Measurements from ENCODE around the gene HOXC10. TPM values are rescaled to one million over a fixed set of nuclear protein-coding genes. Genes with fewer than 3 reads are reported as not detected.

Gene HOXC10
- total RNA-seq, 1 experiment from 2014 or later = not detected

DNA sequence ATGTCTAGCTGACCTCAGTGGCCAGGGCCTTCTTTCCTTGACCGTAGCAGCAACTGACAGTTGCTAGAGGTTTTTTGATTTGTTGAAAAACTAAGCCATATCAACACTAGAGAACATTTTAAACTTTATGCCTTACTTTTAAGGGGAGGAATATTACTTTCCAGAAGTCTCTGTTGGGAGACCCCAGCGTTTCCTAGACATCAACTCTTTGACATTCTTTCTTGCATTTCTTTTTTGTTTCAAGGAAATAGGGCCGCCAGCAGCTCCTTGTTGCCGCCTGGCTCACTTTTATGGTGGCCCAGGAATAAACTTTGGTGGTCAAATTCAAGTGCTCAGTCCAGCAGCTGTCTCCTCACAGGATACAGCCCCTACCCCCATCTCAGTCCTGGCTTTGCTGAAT lies 14.5 kb upstream of the HOXC10 start:
- Mint-ChIP-seq H3K36me3 (no peaks in the 10 kb centered on the region), H3K4me1 (peaks cover 21% of the 10 kb centered on the region), H3K9me3 (no peaks in the 10 kb centered on the region), H3K27me3 (ENCODE audit: low read depth) (peaks cover 100% of the 10 kb centered on the region), H3K4me3 (no peak overlapping the region), H3K27ac (no peak overlapping the region)
- DNase-seq (ENCODE audit: low spot score) = no peak
- ChIA-PET POLR2A (no interaction called here), CTCF (interaction anchor here (1.1 to 2.3 kb wide), 3 partner anchors 47 to 155 kb away, joined by 4 to 5 read pairs (median 4); partner anchors contain the start of gene HOXC5)
- ATAC-seq = no peak
- TF ChIP-seq, protein P1, sequence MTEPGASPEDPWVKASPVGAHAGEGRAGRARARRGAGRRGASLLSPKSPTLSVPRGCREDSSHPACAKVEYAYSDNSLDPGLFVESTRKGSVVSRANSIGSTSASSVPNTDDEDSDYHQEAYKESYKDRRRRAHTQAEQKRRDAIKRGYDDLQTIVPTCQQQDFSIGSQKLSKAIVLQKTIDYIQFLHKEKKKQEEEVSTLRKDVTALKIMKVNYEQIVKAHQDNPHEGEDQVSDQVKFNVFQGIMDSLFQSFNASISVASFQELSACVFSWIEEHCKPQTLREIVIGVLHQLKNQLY (CRISPR knock-in tag; IDR thresholded peaks at IDR 0.05) = no peak
- no peak for TF ChIP-seq CREB1 (CRISPR knock-in tag; IDR thresholded peaks at IDR 0.05)
- no peak for TF ChIP-seq JUN (CRISPR knock-in tag; IDR thresholded peaks at IDR 0.05)
- no peak for TF ChIP-seq ZBTB21 (CRISPR knock-in tag; IDR thresholded peaks at IDR 0.05; ENCODE audit: borderline replicate concordance)
- TF ChIP-seq, protein P2, sequence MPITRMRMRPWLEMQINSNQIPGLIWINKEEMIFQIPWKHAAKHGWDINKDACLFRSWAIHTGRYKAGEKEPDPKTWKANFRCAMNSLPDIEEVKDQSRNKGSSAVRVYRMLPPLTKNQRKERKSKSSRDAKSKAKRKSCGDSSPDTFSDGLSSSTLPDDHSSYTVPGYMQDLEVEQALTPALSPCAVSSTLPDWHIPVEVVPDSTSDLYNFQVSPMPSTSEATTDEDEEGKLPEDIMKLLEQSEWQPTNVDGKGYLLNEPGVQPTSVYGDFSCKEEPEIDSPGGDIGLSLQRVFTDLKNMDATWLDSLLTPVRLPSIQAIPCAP (CRISPR knock-in tag; IDR thresholded peaks at IDR 0.05) = no peak
- TF ChIP-seq, protein P3, sequence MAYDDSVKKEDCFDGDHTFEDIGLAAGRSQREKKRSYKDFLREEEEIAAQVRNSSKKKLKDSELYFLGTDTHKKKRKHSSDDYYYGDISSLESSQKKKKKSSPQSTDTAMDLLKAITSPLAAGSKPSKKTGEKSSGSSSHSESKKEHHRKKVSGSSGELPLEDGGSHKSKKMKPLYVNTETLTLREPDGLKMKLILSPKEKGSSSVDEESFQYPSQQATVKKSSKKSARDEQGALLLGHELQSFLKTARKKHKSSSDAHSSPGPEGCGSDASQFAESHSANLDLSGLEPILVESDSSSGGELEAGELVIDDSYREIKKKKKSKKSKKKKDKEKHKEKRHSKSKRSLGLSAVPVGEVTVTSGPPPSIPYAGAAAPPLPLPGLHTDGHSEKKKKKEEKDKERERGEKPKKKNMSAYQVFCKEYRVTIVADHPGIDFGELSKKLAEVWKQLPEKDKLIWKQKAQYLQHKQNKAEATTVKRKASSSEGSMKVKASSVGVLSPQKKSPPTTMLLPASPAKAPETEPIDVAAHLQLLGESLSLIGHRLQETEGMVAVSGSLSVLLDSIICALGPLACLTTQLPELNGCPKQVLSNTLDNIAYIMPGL (CRISPR knock-in tag; IDR thresholded peaks at IDR 0.05) = no peak
- no peak for TF ChIP-seq ATF1 (CRISPR knock-in tag; IDR thresholded peaks at IDR 0.05)
- no peak for TF ChIP-seq ZNF232 (CRISPR knock-in tag; IDR thresholded peaks at IDR 0.05)
- TF ChIP-seq EMX1 (CRISPR knock-in tag; IDR thresholded peaks at IDR 0.05) = no peak
- TF ChIP-seq, protein P4, sequence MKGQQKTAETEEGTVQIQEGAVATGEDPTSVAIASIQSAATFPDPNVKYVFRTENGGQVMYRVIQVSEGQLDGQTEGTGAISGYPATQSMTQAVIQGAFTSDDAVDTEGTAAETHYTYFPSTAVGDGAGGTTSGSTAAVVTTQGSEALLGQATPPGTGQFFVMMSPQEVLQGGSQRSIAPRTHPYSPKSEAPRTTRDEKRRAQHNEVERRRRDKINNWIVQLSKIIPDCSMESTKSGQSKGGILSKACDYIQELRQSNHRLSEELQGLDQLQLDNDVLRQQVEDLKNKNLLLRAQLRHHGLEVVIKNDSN (CRISPR knock-in tag; IDR thresholded peaks at IDR 0.05) = no peak
- no peak for TF ChIP-seq CBFB (CRISPR knock-in tag; IDR thresholded peaks at IDR 0.05; ENCODE audit: low read depth)
- no peak for TF ChIP-seq TEAD4 (CRISPR knock-in tag; IDR thresholded peaks at IDR 0.05)
- no peak for TF ChIP-seq TP53 (CRISPR knock-in tag; IDR thresholded peaks at IDR 0.05)
- no peak for TF ChIP-seq NR1H2 (CRISPR knock-in tag; IDR thresholded peaks at IDR 0.05)

DNA sequence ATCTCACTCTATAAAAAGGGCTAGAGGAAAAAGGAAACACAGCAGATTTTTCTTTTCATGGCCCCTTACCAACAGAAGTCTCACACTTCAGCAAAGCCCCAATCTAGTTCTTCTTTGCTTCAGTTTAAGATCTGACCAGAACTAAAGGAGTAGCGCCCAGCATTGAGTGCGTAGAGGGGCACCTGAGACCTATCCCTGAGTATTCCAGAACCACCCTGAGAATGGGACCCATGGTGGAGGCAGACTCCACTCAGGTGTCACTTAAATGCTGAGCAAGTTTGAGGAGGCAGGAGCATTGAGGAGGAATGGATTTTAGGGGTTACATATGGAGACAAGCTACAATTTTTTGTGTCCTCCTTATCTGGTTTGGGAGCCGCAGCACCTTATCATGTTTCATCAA lies 13.8 kb upstream of the HOXC10 start:
- Mint-ChIP-seq H3K4me1 (peaks cover 23% of the 10 kb centered on the region), H3K27me3 (ENCODE audit: low read depth) (peaks cover 100% of the 10 kb centered on the region), H3K9me3 (no peaks in the 10 kb centered on the region), H3K27ac (no peak overlapping the region), H3K4me3 (no peak overlapping the region), H3K36me3 (no peaks in the 10 kb centered on the region)
- ATAC-seq = no peak
- ChIA-PET POLR2A (no interaction called here), CTCF (no interaction called here)
- no peak for TF ChIP-seq FOXP1 (CRISPR knock-in tag; IDR thresholded peaks at IDR 0.05; ENCODE audit: borderline replicate concordance)
- DNase-seq (ENCODE audit: low spot score) = no peak

DNA sequence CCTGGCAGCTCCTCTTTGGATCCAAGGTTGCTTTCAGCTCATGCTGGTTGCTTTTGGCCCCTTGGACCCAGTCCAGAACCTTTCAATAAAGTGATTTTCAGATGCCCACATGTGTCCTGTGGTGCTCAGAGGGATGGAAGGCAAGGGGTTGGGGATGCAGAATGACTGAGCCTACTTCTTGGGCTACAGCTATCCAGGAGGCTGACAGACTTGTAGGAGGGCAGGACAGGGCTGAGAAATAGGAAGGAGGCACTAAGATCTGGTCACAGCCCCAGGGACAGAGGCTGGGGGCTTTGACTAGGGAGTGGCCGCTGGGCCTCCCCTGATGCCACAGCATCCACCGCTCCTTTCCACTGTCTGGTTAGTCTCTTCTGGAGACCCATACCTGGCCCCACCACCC lies 13.3 kb upstream of the HOXC10 start:
- POLR2A ChIA-PET = no interaction called here
- H3K27ac Mint-ChIP-seq = no peak overlapping the region
- H3K36me3 Mint-ChIP-seq = no peaks in the 10 kb centered on the region
- DNase-seq (ENCODE audit: low spot score) (no peak), ATAC-seq (no peak)
- no peaks in the 10 kb centered on the region for H3K9me3 Mint-ChIP-seq
- no peak overlapping the region for H3K4me3 Mint-ChIP-seq
- no peak for TF ChIP-seq ZNF219 (CRISPR knock-in tag; IDR thresholded peaks at IDR 0.05; ENCODE audit: borderline replicate concordance)
- TF ChIP-seq TEAD4 (CRISPR knock-in tag; IDR thresholded peaks at IDR 0.05) = no peak
- TF ChIP-seq, protein P5, sequence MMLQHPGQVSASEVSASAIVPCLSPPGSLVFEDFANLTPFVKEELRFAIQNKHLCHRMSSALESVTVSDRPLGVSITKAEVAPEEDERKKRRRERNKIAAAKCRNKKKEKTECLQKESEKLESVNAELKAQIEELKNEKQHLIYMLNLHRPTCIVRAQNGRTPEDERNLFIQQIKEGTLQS (CRISPR knock-in tag; conservative IDR thresholded peaks at IDR 0.05) = no peak
- CTCF ChIA-PET = no interaction called here
- H3K27me3 Mint-ChIP-seq (ENCODE audit: low read depth) = peaks cover 100% of the 10 kb centered on the region
- H3K4me1 Mint-ChIP-seq = peaks cover 17% of the 10 kb centered on the region
